DMS153 treated with DMSO at 0.1 percent for 48 hours (cell line): ENCODE results near the gene ACTR3C.
"Not testable (repeated sequence)": the region's sequence is repeated elsewhere in the genome, so short reads cannot be mapped to it uniquely, and the experiment has no call there.

Experiments
- DNase-seq: peaks from one replicate; lab custom pipeline; 2025; ENCODE audit not compliant: unreplicated experiment; lab: John Stamatoyannopoulos, UW

ACTR3C gene

GRCh38 chr7:150314639-150315239 is 8.6 kb downstream of the ACTR3C start:
- no peak for DNase-seq

- no peak for DNase-seq
These were observed 9.5 kb downstream of the ACTR3C start for GRCh38 chr7:150313870-150314269.

GRCh38 chr7:150313367-150313809 is 10.0 kb downstream of the ACTR3C start:
- no peak for DNase-seq

- not testable (repeated sequence) for DNase-seq
These were observed 10.5 kb downstream of the ACTR3C start for GRCh38 chr7:150312649-150313366.

- no peak for DNase-seq
These were observed 11.6 kb downstream of the ACTR3C start for GRCh38 chr7:150311711-150312110.

- no peak for DNase-seq
These were observed 12.2 kb downstream of the ACTR3C start for GRCh38 chr7:150311146-150311545.

- no peak for DNase-seq
These were observed 14.8 kb downstream of the ACTR3C start for GRCh38 chr7:150308575-150308974.

- DNase-seq: no peak
These were observed 15.4 kb downstream of the ACTR3C start for GRCh38 chr7:150307904-150308303.

GRCh38 chr7:150307129-150307528 is 16.2 kb downstream of the ACTR3C start:
- DNase-seq: no peak

- not testable (repeated sequence) for DNase-seq
These were observed 17.0 kb downstream of the ACTR3C start for GRCh38 chr7:150306377-150306776.

- not testable (repeated sequence) for DNase-seq
These were observed 17.5 kb downstream of the ACTR3C start for GRCh38 chr7:150305903-150306284.

- DNase-seq: not testable (repeated sequence)
These were observed 18.0 kb downstream of the ACTR3C start for GRCh38 chr7:150305259-150305902.

- DNase-seq: not testable (repeated sequence)
These were observed 18.7 kb downstream of the ACTR3C start for GRCh38 chr7:150304499-150305258.

- DNase-seq: not testable (repeated sequence)
These were observed 20.4 kb downstream of the ACTR3C start for GRCh38 chr7:150302908-150303310.

GRCh38 chr7:150297978-150298377 is 25.4 kb downstream of the ACTR3C start:
- not testable (repeated sequence) for DNase-seq

- not testable (repeated sequence) for DNase-seq
These were observed 26.5 kb downstream of the ACTR3C start for GRCh38 chr7:150296802-150297201.

- not testable (repeated sequence) for DNase-seq
These were observed 27.7 kb downstream of the ACTR3C start for GRCh38 chr7:150295614-150296013.

- DNase-seq: not testable (repeated sequence)
These were observed 28.3 kb downstream of the ACTR3C start for GRCh38 chr7:150295027-150295426.

- DNase-seq: not testable (repeated sequence)
These were observed 33.0 kb downstream of the ACTR3C start for GRCh38 chr7:150290317-150290716.

- DNase-seq: not testable (repeated sequence)
These were observed 34.5 kb downstream of the ACTR3C start for GRCh38 chr7:150288816-150289215.

- not testable (repeated sequence) for DNase-seq
These were observed 35.5 kb downstream of the ACTR3C start for GRCh38 chr7:150287815-150288214.
